Measurements from ENCODE around the gene HAAO.

- TF ChIP-seq CTCF (IDR thresholded peaks at IDR 0.05) (no peak), POLR2AphosphoS5 (IDR thresholded peaks at IDR 0.05) (no peak), POLR2A (IDR thresholded peaks at IDR 0.05) (no peak)
Observed at GRCh38 chr2:42725657-42726056, 66.7 kb downstream of the HAAO start.

Measured in prostate gland (tissue), 2 donors.